Stimulated activated CD4-positive, alpha-beta T cell treated with anti-CD3 and anti-CD28 coated beads, Interleukin-12 subunit alpha, Interleukin-12 subunit beta, amount 100 ng/mL, for 48 hours (primary cell): Measurements from ENCODE around the gene EIF4G1.

Experiments used
- DNase-seq, 3 donors: peaks; one replicate each; pipeline ENCODE4 v3.0.0-alpha.2; 2020; ENCODE audit warnings: low read depth in 2 of 3, low spot score in 1 of 3

Gene EIF4G1

GRCh38 chr3:184382326-184383032 is 68.1 kb downstream of the EIF4G1 start:
- DNase-seq, result no peak

GRCh38 chr3:184383033-184383740 is 68.8 kb downstream of the EIF4G1 start:
- no peak for DNase-seq

- DNase-seq, result no peak
Observed at GRCh38 chr3:184384342-184384741, 69.9 kb downstream of the EIF4G1 start.
